SK-MEL-5 (cell line): ENCODE results near the gene GCNA. TPM values are rescaled to one million over a fixed set of nuclear protein-coding genes. Genes with fewer than 3 reads are reported as not detected.
"Not testable (repeated sequence)": the region's sequence is repeated elsewhere in the genome, so short reads cannot be mapped to it uniquely, and the experiment has no call there.

Experiments
- DNase-seq: peaks from one replicate; pipeline ENCODE4 v3.0.0-alpha.2; 2016; ENCODE audit warnings: low read depth, low spot score
- in situ Hi-C: cut with HindIII; loops from 2 replicates; pipeline ENCODE4 v1.10.0; 2016; ENCODE audit warnings: low sequenced_read_pairs, high pct_unique_total_duplicates, low pct_unique_long_range_greater_than_20kb
- total RNA-seq: library from RNA; depleted of rRNA; stranded (reverse); fragments of >200 nt; shearing (Covaris generic); gene quantifications from 2 replicates; pipeline ENCODE4 v1.2.3, GENCODE V29; 2014

Gene GCNA
- total RNA-seq, 1 experiment from 2014 or later: 1.1 TPM

DNA sequence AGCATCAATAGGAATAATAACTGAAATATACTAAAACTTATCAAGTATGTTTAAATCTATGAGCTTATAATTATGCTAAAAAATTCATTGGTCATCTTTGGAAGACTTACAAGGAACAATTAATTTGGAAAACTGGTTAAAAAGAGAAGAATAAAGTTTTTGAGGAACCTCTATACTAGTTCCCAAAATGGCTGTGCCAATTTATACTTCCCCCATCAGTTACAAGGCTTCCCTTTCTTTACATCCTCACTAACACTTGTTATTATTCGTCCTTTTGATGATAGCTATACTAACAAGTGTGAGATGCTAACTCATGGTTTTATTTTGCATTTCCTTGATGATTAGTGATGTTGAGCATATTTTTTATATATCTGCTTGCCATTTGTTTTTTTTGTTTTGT is 28.3 kb upstream of the GCNA start:
- in situ Hi-C loops: no loop called here
- no peak for DNase-seq

DNA sequence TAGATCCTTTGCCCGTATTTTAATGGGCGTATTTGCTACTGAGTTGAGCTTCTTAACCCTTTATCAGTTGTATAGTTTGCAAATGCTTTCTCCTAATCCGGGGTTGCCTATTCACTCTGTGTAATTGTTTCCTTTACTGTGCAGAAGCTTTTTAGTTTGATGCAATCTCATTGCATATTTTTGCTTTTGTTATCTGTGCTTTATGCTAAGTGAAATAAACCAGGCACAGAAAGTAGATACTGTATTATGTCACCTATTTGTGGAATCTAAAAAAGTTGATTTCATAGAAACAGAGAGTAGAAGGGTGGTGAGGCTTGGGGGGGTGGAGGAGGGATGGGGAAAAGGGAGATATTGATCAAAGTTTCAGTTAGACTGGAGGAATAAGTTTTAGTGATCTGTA is 27.7 kb upstream of the GCNA start:
- in situ Hi-C loops: no loop called here
- no peak for DNase-seq

DNA sequence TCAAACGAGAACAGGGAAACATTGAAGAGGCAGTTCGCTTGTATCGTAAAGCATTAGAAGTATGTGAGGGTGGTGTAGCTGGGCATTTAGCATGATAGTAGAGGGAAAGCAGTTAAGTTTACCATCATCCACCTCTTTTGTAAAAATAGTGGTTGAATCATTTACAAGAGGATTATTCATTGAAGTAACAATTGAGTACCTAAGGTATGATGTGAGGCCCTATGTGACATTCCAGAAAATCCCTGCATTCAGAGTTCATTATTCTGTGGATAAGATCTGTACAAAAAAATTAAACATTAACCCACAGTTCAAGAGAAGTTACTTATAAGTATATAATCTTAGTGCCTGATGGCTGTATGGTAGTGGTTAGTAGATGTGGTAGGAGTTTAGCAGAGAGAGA is 22.2 kb upstream of the GCNA start:
- DNase-seq: no peak
- in situ Hi-C loops: no loop called here

DNA sequence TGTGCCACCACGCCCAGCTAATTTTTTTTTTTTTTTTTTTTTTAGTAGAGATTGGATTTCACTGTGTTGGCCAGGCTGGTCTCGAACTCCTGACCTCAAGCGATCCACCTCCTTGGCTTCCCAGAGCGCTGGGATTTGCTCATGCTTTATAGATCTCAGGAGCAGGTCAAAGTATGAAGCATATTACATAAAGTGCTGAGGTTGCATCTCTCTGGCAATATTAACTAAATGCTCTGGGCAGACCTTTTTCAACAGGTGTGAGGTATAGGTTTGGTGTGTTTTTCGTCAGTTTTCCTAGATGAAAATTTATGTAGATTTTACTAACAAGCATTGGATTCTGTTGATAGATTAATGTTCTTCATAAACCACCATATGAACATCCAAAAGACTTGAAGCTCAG is 19.3 kb upstream of the GCNA start:
- no peak for DNase-seq
- in situ Hi-C loops: no loop called here

DNA sequence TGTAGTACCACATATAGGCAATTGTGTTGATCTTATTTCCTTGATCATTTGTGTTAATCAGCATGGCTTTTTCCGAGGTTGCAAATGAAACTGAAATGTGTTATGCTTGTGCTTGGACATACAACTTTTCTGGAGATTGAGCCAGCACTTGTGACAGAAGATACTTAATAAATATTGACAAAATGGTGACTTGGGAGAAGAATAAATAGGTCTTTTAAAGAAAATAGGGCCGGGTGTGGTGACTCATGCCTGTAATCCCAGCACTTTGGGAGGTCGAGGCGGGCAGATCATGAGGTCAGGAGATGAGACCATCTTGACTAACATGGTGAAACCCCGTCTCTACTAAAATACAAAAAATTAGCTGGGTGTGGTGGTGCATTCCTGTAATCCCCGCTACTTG is 18.5 kb upstream of the GCNA start:
- in situ Hi-C loops: not testable (repeated sequence)

DNA sequence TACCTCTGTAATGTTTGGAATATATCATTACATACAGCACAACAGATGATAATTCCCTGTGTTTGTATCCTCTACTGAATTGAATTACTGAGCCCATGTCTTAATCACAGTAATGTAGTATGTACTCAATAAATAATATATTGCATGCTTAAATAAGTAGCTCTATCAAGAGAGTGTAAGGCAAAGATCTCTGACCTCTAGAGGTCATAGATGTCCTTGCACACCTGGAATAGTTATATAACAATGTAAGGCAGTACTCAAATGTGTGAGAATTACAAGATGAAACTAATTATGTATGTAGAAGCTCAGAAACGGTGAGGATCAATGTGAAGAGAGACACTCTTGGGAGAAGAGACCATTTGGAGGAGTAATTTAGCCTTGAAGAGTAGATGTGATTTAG is 14.3 kb upstream of the GCNA start:
- in situ Hi-C loops: no loop called here
- DNase-seq: no peak

More for the DNA sequence above, 18.5 kb upstream of the GCNA start:
- not testable (repeated sequence) for DNase-seq

DNA sequence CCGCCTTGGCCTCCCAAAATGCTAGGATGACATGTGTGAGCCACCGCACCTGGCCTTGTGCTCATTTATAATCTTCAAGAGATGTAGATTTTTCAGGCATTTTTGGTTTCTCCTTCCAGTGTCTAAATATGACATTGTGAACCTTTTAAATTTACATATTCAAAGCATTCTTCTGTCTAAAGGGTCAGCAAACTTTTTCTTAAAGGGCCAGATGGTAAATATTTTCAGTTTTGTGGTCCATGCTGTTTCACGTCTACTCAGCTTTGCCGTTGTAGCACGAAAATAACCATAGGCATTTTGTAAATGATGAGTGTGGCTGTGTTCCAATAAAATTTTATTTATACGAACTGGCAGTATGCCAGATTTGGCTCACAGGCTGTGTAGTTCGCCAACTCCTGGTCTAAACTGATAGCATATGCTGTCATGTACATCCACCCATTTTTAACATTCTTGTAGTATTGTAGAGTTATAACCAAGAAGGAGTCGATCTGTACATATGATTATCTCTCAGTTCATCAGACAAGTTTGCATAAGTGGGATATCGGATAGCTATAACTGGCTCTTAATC is 12.7 kb upstream of the GCNA start:
- in situ Hi-C loops: no loop called here
- DNase-seq: no peak

DNA sequence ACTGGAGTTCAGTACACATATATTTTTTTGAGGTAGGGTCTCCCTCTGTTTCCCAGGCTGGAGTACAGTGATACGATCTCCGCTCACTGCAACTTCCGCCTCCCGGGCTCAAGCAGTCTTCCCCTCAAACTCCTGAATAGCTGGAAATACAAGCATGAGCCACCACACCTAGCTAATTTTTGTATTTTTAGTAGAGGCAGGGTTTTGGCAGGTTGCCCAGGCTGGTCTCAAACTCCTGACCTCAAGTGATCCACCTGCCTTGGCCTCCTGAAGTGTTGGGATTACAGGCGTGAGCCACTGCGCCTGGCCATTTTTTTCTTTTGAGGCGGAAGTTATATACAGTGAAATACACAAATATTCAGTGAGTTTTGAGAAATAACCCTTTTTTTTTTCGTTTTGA is 6.8 kb upstream of the GCNA start:
- DNase-seq, in situ Hi-C loops: not testable (repeated sequence)

DNA sequence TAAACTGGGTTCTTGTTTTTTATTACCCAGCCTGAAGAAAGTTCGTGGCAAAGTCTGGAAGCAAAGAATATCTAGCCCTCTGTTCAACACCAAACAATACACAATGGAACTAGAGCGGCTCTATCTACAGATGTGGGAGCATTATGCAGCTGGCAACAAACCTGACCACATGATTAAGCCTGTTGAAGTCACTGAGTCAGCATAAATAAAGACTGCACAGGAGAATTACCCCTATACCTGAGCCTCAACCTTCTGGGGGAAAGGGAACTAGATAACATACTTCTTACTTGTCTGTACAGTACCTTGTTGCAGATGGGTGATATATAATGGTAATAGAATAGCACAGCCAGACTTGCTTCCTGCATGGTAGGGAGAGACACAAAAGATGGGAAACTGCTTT is 4.6 kb upstream of the GCNA start:
- in situ Hi-C loops: no loop called here
- no peak for DNase-seq

DNA sequence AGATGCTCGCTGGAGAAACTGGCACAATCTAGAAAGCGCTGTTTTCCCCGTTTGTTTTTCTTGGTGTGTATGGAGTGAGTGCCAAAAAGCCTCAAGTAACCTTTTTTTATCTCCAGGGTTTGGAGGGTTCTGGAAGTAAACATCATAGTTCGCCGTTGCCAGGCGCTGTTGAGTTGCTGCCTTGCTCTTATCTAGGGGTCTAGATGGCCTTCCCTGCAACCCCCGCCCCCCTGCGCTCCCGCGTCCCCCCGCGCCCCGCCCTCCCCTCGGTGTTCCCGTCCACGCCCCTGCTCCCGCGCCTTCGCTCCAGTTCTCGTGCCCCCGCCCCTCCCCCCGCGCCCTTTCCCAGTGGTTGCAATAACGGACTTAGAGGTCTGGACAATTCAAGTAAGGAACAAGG is 555 bp upstream of the GCNA start:
- in situ Hi-C loops: no loop called here
- no peak for DNase-seq

DNA sequence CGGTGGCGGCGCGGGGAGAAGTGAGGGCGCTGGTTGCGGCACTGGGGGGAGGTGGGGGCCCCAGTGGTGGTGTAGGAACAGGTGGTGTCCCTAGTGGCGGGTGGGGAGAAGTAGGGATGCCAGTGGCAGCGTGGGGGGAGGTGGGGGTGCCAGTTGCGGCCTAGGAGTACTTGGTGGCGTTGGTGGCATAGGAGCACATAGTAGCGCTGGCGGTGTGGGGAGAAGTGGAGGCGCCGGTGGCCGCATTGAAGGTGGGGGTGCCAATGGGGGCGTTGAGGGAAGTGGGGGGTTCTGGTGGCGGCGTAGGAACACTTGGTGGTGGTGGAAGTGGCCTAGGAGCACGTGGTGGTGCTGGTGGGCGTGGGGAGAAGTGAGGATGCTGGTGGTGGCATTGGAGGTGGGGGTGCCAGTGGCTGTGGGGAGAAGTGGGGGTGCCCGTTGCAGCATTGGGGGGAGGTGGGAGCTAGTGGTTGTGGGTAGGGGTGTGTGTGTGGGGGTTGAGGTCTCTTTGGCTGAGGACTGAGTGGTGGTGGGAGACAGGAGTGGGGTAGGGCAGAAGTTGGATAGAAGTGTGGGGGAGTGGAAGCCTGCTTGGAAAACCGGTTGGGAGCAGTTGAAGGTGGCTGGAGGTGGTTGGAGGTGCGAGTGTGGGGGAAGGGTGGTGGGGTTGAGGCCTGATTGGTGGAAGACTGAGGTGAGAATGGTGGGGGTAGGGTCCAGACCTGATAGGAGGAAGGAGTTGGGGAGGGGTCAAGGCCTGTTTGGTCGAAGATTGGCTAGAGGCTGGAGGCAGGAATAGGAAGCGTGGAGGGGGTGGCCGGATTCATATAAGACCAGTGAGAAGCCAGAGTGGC is 1.1 kb downstream of the GCNA start:
- DNase-seq: no peak
- in situ Hi-C loops: no loop called here

DNA sequence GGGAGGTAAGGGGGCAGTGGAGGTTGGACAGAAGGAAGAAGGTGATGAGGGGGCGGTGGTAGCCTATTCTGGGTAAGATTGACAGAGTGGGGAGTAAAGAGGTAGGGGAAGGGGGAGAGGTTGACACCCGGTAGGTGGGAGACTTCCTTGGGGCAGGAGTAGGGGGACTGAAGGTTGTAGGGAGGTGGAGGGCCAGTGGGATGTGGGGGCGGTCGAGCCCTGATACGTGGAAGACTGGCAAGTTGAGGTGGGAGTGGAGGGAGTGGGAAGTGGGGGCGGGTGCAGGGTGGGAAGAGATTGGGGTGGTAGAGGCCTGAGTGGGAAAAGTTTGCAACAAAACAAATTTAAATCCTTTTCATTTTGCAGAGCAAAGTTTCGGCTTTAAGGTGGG is 1.7 kb downstream of the GCNA start:
- DNase-seq: no peak
- in situ Hi-C loops: no loop called here

DNA sequence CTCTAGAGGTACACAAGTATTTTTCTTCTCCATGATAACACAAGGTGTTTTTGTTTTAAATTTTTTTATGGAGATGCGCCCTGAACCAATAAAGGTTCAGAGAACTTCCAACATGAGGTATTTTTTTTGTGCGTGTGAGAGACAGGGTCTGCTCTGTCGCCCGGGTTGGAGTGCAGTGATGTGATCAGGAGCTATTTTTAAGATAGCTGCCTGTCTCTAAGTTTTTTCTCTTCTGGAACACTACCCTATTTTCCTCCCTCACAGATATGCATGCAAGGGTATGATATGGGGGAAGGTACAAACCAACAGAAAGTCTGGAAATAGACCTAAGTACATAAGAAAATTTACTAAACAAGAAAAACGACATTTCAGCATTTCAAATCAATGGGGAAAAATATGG is 3.0 kb downstream of the GCNA start:
- DNase-seq: no peak

DNA sequence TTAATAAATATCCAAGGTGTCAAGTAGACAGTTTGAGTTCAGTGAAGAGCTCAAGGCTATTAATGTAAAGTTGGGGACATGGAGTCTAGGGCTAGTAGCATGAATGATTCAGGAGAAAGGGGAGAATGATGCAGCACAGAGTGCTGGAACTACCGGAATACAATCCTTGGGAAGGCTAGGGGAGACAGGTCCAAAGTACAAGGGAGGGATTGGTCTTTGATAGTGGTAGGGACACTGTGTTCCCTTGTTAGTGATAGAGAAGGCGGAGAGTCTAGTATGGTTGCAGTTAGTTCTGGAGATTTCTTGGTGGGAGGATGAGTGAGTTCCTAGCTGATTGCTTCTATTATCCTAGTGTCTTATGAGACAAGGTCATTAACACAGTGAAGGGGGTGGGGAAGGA is 8.7 kb downstream of the GCNA start:
- in situ Hi-C loops: no loop called here

More for the DNA sequence above, 3.0 kb downstream of the GCNA start:
- in situ Hi-C loops: no loop called here

DNA sequence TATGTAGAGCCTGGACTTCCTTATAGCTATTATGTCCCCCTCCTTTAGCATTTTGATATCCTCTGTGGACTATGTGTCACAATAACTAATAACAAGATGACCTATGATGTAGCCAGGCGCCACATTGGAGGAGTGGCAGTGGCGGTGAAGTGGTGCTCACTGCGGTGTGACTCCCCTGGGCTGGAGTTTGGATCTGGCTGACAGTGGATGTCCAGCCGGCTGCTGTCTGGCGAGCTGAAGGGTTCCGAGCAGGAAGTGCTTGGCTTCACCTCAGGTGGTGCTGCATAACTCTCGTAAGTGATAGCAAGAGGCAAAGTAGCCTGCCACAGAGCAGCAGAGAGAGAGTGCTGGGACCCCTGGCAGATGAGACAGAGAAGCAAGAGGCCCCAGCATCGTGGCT is 15.0 kb downstream of the GCNA start:
- in situ Hi-C loops: not testable (repeated sequence)

More for the DNA sequence above, 8.7 kb downstream of the GCNA start:
- DNase-seq: no peak

DNA sequence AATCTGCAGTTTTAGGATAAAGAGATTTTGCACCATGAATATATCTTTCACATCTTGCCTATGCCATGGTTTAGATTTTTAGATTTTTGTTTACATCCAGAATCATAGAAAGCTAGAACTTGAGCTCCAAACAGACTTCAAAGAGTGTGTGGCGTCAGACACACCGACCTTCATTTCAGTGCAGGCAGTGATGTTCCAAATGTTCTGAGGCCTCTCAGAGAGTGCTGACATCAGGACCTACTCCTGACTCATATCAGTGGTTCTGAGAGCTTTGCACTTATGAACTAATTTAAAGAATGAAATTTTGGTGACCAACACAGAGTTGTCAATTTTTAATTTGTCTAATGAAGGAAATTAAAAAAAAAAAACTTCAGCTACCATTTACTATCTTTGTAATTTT is 21.7 kb downstream of the GCNA start:
- no peak for DNase-seq
- in situ Hi-C loops: no loop called here

More for the DNA sequence above, 15.0 kb downstream of the GCNA start:
- not testable (repeated sequence) for DNase-seq

DNA sequence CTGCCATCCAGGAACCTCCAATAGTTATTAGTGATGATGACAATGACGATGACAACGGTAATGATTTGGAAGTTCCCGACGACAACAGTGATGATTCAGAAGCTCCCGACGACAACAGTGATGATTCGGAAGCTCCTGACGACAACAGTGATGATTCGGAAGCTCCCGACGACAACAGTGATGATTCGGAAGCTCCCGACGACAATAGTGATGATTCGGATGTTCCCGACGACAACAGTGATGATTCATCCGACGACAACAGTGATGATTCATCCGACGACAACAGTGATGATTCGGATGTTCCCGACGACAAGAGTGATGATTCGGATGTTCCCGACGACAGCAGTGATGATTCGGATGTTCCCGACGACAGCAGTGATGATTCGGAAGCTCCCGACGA is 25.4 kb downstream of the GCNA start:
- in situ Hi-C loops: no loop called here
- no peak for DNase-seq

DNA sequence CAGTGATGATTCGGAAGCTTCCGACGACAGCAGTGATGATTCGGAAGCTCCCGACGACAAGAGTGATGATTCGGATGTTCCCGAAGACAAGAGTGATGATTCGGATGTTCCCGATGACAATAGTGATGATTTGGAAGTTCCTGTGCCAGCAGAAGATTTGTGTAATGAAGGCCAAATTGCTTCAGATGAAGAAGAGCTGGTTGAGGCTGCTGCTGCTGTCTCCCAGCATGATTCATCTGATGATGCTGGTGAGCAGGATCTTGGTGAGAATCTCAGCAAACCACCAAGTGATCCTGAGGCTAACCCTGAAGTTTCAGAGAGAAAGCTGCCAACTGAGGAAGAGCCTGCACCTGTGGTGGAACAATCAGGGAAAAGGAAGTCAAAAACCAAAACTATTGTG is 25.9 kb downstream of the GCNA start:
- DNase-seq: no peak
- in situ Hi-C loops: no loop called here
